Prostate gland (tissue), 2 donors: Measurements from ENCODE around the gene TBCE. TPM values are rescaled to one million over a fixed set of nuclear protein-coding genes. Genes with fewer than 3 reads are reported as not detected.

Experiments
- DNase-seq: peaks from one replicate; pipeline ENCODE4 v3.0.0-alpha.2; 2019; ENCODE audit warnings: low spot score
- H3K27ac ChIP-seq, 2 donors: fragments of 200-600 bp; sonication (generic); 2 replicates each; pipeline ENCODE4 v1.5.1; 2017 to 2019
- H3K27me3 ChIP-seq: fragments of 200-600 bp; sonication (generic); replicated peaks from 2 replicates; pipeline ENCODE4 v1.5.1; 2019; ENCODE audit not compliant: insufficient read depth
- H3K36me3 ChIP-seq, 2 donors: fragments of 200-600 bp; sonication (generic); 1 replicate in 1 of 2; 2 replicates in 1 of 2; pipeline versions ENCODE4 v1.5.1 to v1.8.1; 2017 to 2019
- H3K4me1 ChIP-seq: fragments of 200-600 bp; sonication (generic); replicated peaks from 2 replicates; pipeline ENCODE4 v1.5.1; 2019
- H3K4me3 ChIP-seq, 2 donors: fragments of 200-600 bp; sonication (generic); 2 replicates each; pipeline ENCODE4 v1.5.1; 2017 to 2019
- H3K9me3 ChIP-seq: fragments of 200-600 bp; sonication (generic); 2 replicates; pipeline ENCODE4 v1.5.1; 2017
- POLR2A ChIP-seq: fragments of 450-650 bp; IDR thresholded peaks from one replicate; pipeline ENCODE4 v1.6.1; 2016; ENCODE audit warnings: antibody characterized with exemption, mild to moderate bottlenecking
- POLR2AphosphoS5 ChIP-seq: sonication (generic); formaldehyde crosslinking; IDR thresholded peaks from one replicate; pipeline ENCODE4 v1.6.1; 2017; ENCODE audit warnings: antibody characterized with exemption
- WGBS: methylation state at CpG from one replicate; pipeline ENCODE4 v1.1.5; 2018; 5-methylcytosine and 5-hydroxymethylcytosine counted together
- intact Hi-C: fragments of 100-400 bp; cut with DNase I; formaldehyde crosslinking; loops from one replicate; pipeline ENCODE4 v1.14.2; 2022
- total RNA-seq, 2 donors: library from RNA; depleted of rRNA; stranded (reverse); fragments of >200 nt; gene quantifications; one replicate each; pipeline ENCODE4 v1.1.0, GENCODE V29; 2016
- TF ChIP-seq, protein P1 (sequence below), 4 experiments: fragments of 200-600 bp in 2 of 4; fragments of 450-650 bp in 2 of 4; sonication (generic) in 2 of 4; IDR thresholded peaks; 1 replicate in 3 of 4; 2 replicates in 1 of 4; pipeline ENCODE4 v1.5.1; 2016 to 2019; ENCODE audit warnings: antibody characterized with exemption in 4 of 4, mild to moderate bottlenecking in 2 of 4, moderate library complexity in 2 of 4

Gene TBCE
- total RNA-seq, 2 donors from 2014 or later: 24.2 to 25.0 TPM

DNA sequence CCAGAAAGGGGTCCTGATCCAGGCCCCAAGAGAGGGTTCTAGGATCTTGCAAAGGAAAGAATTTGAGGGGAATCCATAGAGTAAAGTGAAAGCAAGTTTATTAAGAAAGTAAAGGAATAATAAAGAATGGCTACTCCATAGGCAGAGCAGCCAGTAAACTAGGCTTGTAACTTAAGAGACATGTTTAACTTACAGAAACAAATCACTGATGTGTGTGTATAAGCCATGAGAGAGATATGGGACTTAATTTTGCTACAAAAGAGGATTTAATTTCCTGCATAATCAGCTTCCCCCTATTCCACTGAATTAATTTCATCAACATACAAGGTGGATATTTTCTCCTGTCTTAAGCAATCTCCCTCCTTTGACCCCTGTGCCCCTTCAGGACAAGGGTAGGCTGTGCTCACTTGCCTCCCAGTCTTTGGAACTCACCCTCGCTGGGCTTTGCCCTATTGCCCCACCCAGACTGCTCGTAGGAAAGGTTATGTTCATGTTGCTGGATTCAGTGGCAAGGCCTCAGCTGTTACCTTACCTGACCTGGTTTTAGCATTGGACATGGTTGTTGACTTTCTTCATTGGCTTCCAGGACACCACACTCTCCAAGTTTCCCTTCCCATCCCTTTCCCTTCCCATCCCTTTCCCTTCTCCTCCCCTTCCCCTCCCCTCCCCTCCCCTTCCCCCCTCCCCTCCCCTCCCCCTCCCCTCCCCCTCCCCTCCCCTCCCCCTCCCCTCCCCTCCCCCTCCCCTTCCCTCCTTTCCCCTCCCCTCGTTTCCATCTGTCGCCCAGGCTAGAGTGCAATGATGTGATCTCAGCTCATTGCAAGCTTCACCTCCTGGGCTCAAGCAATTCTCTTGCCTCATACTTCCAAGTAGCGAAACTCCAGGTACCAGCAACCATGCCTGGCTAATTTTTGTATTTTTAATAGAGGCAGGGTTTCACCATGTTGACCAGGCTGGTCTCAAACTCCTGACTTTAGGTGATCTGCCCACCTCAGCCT lies 44.6 kb downstream of the TBCE start:
- WGBS: 78% methylated on average over 5 of the region's 5 CpGs
- intact Hi-C loops: no loop called here
- TF ChIP-seq POLR2AphosphoS5: no peak
- TF ChIP-seq, protein P1, sequence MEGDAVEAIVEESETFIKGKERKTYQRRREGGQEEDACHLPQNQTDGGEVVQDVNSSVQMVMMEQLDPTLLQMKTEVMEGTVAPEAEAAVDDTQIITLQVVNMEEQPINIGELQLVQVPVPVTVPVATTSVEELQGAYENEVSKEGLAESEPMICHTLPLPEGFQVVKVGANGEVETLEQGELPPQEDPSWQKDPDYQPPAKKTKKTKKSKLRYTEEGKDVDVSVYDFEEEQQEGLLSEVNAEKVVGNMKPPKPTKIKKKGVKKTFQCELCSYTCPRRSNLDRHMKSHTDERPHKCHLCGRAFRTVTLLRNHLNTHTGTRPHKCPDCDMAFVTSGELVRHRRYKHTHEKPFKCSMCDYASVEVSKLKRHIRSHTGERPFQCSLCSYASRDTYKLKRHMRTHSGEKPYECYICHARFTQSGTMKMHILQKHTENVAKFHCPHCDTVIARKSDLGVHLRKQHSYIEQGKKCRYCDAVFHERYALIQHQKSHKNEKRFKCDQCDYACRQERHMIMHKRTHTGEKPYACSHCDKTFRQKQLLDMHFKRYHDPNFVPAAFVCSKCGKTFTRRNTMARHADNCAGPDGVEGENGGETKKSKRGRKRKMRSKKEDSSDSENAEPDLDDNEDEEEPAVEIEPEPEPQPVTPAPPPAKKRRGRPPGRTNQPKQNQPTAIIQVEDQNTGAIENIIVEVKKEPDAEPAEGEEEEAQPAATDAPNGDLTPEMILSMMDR (IDR thresholded peaks at IDR 0.05): no peak
- TF ChIP-seq POLR2A: no peak

DNA sequence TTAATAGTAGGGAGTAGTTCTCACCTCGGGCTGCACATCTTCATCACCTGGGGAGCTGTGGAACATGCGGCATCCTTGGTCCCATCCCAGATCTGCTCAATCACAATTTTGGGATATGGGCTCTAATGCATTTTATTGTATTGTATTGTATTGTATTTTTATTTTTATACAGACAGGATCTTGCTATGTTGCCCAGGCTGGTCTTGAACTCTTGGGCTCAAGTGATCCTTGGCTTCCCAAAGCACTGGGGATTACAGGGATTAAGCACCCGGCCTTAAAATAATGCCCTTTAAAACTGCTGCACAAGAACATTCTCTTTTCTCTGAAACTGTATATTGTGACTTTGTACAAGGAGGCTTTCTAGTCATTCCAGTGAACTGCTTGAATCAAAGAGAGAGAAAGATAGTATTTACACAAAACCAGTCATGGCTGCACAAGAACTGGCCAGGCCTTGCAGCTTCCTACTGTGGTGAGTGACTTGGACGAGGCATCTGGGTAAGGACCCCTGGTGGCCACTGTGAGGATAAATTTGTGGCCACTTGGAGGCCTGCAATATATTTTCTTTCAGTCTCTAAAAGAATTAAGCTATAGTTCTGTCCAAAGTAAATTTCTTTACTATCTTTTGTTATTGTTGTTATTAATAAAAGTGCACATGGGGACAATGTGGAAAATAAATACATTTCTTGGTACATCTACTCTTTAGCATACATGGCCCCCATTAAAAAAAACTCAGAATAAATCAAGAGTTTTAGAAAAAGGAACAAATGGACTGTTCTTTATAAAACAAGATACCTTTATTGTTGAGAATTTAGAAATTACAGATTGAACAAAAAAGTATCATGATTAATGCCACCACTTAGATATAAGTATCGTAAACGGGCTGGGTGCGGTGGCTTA lies 48.0 kb downstream of the TBCE start:
- no peak for TF ChIP-seq POLR2A
- TF ChIP-seq, protein P1 (IDR thresholded peaks at IDR 0.05): peak; percentile 45 to 82 (median 80)
- TF ChIP-seq POLR2AphosphoS5: peak; percentile 66
- peak; percentile 63 for DNase-seq
- WGBS: 82% methylated on average over 7 of the region's 7 CpGs
- Histone ChIP-seq H3K4me3 (no peak overlapping the region), H3K4me1 (no peaks in the 10 kb centered on the region), H3K36me3 (no peaks in the 10 kb centered on the region), H3K9me3 (no peaks in the 10 kb centered on the region), H3K27ac (no peak overlapping the region), H3K27me3 (no peaks in the 10 kb centered on the region)
- intact Hi-C loops: loop anchor here (5.0 kb wide), 2 partner anchors 88 to 323 kb away; partner anchors contain the start of genes ARID4B and GGPS1

More for the DNA sequence above, 44.6 kb downstream of the TBCE start:
- no peak for DNase-seq
- Histone ChIP-seq H3K27ac (no peak overlapping the region), H3K36me3 (no peaks in the 10 kb centered on the region), H3K4me3 (no peak overlapping the region), H3K27me3 (no peaks in the 10 kb centered on the region), H3K9me3 (no peaks in the 10 kb centered on the region), H3K4me1 (no peaks in the 10 kb centered on the region)

DNA sequence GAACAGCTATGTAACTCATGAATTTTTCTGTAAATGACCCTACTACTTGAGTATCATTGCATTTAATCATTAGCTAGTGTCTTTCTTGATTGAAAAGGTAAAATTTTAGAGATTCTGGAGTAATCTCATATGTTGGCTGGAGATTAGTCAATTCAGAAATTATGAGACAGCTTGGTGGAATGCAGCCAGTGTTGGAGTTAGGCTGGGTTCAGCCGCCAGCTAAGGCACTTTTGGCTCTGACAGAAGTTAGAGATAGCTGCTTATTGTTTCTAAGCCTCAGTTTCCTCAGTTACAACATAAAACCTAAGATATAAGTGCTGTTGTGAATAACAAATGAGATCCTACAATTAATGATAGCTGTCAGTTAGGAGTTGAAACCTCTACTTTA lies 49.4 kb downstream of the TBCE start:
- 55% methylated on average over 1 of the region's 1 CpG for WGBS
- Histone ChIP-seq H3K4me1 (no peaks in the 10 kb centered on the region), H3K9me3 (no peaks in the 10 kb centered on the region), H3K27me3 (no peaks in the 10 kb centered on the region), H3K4me3 (no peak overlapping the region), H3K27ac (no peak overlapping the region), H3K36me3 (no peaks in the 10 kb centered on the region)
- intact Hi-C loops: loop anchor here (2.0 to 5.0 kb wide), 3 partner anchors 89 to 324 kb away; partner anchors contain the start of genes ARID4B and GGPS1
- no peak for DNase-seq
- TF ChIP-seq POLR2AphosphoS5 (no peak), POLR2A (no peak)
- TF ChIP-seq, protein P1 (IDR thresholded peaks at IDR 0.05): no peak

DNA sequence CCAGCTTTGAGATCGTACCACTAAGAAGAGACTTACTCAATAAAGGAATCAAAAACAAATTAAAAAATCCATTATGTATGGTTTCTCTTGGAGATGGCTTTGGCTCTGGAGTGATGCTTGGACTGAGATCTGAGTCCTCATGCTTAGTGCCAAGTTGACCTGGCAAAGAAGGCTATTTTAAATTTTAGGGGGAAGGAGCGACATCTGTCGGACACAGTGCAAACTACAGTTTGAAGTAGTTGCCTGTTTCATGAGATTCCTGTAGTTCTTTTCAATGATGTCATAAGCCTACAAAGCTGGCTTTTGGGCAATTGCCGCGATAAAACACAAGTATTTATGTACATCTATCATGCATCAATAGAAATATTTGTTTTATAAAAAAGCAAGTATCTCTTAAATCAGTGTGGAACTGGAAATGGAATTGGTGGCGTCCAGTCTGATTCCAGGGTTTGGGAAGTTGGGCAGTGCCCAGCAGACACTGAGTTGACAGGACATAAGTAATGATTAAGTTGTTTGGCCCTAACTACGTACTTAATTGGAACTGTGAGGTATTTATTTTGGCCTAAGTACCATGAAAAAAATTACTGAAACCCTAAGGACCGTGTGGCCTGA lies 50.0 kb downstream of the TBCE start:
- Histone ChIP-seq H3K36me3 (no peaks in the 10 kb centered on the region), H3K4me3 (no peak overlapping the region), H3K4me1 (no peaks in the 10 kb centered on the region), H3K9me3 (no peaks in the 10 kb centered on the region), H3K27ac (no peak overlapping the region), H3K27me3 (no peaks in the 10 kb centered on the region)
- intact Hi-C loops: loop anchor here (2.0 to 5.0 kb wide), 3 partner anchors 90 to 325 kb away; partner anchors contain the start of genes ARID4B and GGPS1
- peak; percentile 60 for DNase-seq
- peak; percentile 60 for TF ChIP-seq POLR2AphosphoS5
- TF ChIP-seq POLR2A: no peak
- TF ChIP-seq, protein P1 (IDR thresholded peaks at IDR 0.05): peak; percentile 69 to 83 (median 78)
- 32% methylated on average over 8 of the region's 8 CpGs for WGBS
